ENCODE data around the gene DDX6. TPM values are rescaled to one million over a fixed set of nuclear protein-coding genes. Genes with fewer than 3 reads are reported as not detected.

Gene DDX6
- total and polyA plus RNA-seq, 10 of the 15 experiments (the other 5 are each of a cell fraction or from before 2014, with no cell fraction given): 6.6 to 119 (median 48.8) TPM

- TF ChIP-seq TARDBP (IDR thresholded peaks at IDR 0.05; ENCODE audit: borderline replicate concordance): no peak; the same call in 1 of the 2 replicates
- TF ChIP-seq, protein P1, sequence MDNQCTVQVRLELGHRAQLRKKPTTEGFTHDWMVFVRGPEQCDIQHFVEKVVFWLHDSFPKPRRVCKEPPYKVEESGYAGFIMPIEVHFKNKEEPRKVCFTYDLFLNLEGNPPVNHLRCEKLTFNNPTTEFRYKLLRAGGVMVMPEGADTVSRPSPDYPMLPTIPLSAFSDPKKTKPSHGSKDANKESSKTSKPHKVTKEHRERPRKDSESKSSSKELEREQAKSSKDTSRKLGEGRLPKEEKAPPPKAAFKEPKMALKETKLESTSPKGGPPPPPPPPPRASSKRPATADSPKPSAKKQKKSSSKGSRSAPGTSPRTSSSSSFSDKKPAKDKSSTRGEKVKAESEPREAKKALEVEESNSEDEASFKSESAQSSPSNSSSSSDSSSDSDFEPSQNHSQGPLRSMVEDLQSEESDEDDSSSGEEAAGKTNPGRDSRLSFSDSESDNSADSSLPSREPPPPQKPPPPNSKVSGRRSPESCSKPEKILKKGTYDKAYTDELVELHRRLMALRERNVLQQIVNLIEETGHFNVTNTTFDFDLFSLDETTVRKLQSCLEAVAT (IDR thresholded peaks at IDR 0.05): no peak
- TF ChIP-seq BMI1 (IDR thresholded peaks at IDR 0.05; ENCODE audit: borderline replicate concordance): peak; percentile 74
- peak; percentile 87 for TF ChIP-seq NFIC (IDR thresholded peaks at IDR 0.05; ENCODE audit: low read depth, low read length)
- TF ChIP-seq NFYA (IDR thresholded peaks at IDR 0.05; ENCODE audit: borderline replicate concordance, low read depth, low read length): no peak
- peak; percentile 98 for TF ChIP-seq ATF7 (IDR thresholded peaks at IDR 0.05; ENCODE audit: low read depth)
- TF ChIP-seq IRF3 (IDR thresholded peaks at IDR 0.05): no peak
- TF ChIP-seq PAX5 (IDR thresholded peaks at IDR 0.05; ENCODE audit: borderline replicate concordance, low read depth, low read length): peak; percentile 58; the same call in 1 of the 2 replicates
- TF ChIP-seq CREM (IDR thresholded peaks at IDR 0.05; ENCODE audit: low read depth): peak; percentile 85
- TF ChIP-seq RELB (IDR thresholded peaks at IDR 0.05; ENCODE audit: low read depth): peak; percentile 91
- TF ChIP-seq, protein P2, sequence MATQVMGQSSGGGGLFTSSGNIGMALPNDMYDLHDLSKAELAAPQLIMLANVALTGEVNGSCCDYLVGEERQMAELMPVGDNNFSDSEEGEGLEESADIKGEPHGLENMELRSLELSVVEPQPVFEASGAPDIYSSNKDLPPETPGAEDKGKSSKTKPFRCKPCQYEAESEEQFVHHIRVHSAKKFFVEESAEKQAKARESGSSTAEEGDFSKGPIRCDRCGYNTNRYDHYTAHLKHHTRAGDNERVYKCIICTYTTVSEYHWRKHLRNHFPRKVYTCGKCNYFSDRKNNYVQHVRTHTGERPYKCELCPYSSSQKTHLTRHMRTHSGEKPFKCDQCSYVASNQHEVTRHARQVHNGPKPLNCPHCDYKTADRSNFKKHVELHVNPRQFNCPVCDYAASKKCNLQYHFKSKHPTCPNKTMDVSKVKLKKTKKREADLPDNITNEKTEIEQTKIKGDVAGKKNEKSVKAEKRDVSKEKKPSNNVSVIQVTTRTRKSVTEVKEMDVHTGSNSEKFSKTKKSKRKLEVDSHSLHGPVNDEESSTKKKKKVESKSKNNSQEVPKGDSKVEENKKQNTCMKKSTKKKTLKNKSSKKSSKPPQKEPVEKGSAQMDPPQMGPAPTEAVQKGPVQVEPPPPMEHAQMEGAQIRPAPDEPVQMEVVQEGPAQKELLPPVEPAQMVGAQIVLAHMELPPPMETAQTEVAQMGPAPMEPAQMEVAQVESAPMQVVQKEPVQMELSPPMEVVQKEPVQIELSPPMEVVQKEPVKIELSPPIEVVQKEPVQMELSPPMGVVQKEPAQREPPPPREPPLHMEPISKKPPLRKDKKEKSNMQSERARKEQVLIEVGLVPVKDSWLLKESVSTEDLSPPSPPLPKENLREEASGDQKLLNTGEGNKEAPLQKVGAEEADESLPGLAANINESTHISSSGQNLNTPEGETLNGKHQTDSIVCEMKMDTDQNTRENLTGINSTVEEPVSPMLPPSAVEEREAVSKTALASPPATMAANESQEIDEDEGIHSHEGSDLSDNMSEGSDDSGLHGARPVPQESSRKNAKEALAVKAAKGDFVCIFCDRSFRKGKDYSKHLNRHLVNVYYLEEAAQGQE (IDR thresholded peaks at IDR 0.05; ENCODE audit: low read depth, low read length): no peak
- 0 out of 2 replicates have a peak, but pooled peaks have one; percentile 21 for TF ChIP-seq ZNF217 (IDR thresholded peaks at IDR 0.05)
- TF ChIP-seq PBX3 (IDR thresholded peaks at IDR 0.05; ENCODE audit: insufficient replicate concordance, low read depth, low read length): no peak
- TF ChIP-seq CHD4 (IDR thresholded peaks at IDR 0.05): 0 out of 2 replicates have a peak, but pooled peaks have one; percentile 58
- no peak for TF ChIP-seq BCLAF1 (IDR thresholded peaks at IDR 0.05)
- no peak for TF ChIP-seq KDM1A (IDR thresholded peaks at IDR 0.05; ENCODE audit: borderline replicate concordance)
- TF ChIP-seq RUNX3 (IDR thresholded peaks at IDR 0.05; ENCODE audit: low read length): peak; percentile 53
- TF ChIP-seq PML (IDR thresholded peaks at IDR 0.05; ENCODE audit: low read length): no peak
- no peak for TF ChIP-seq POLR2A (IDR thresholded peaks at IDR 0.05; ENCODE audit: low read depth, low read length)
These were observed 48.1 kb upstream of the DDX6 start (continued) for GRCh38 chr11:118838905-118839553.
